PFSK-1 (cell line): ENCODE results near the gene RALGAPA2.

Source experiments
- POLR2AphosphoS5 ChIP-seq: IDR thresholded peaks from 2 replicates; pipeline ENCODE4 v1.6.1; 2012; ENCODE audit warnings: low read depth, mild to moderate bottlenecking, control low read depth, low read length, moderate library complexity
- SIN3A ChIP-seq: IDR thresholded peaks from 2 replicates; pipeline ENCODE4 v1.6.1; 2012; ENCODE audit warnings: mild to moderate bottlenecking, low read length, moderate library complexity, borderline replicate concordance; ENCODE audit not compliant: insufficient read depth
- TAF1 ChIP-seq: IDR thresholded peaks from 2 replicates; pipeline ENCODE4 v1.6.1; 2012; ENCODE audit warnings: low read length, control low read depth, borderline replicate concordance; ENCODE audit not compliant: insufficient read depth
- TF ChIP-seq, protein P1 (sequence below), 2 experiments: IDR thresholded peaks; 2 replicates each; pipeline versions ENCODE4 v1.6.1 to v1.8.0; 2011 to 2012; ENCODE audit warnings: low read depth in 2 of 2, low read length in 2 of 2, control low read depth in 1 of 2, inconsistent platforms in 1 of 2, mild to moderate bottlenecking in 1 of 2, moderate library complexity in 1 of 2; ENCODE audit not compliant: insufficient read depth in 1 of 2

DNA sequence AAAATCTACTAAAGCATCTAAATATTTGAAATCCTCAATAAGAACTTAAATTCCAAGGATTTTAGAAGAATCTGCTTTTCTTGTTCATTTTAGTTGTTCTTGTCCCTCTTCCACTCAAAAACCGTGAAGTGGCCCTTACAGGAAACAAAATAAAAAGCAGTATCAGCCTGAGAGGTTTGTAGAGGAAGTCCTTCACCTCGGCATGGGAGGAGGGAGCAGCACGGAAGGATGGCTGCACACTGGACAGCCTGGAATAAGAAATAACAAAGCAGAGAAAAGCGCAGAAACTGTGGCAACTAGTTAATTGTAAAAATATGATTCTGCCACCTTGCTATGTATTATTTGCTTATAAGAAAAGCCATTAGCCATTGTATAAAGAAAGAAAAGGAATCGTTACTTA, 46.1 kb downstream of the RALGAPA2 start:
- TF ChIP-seq POLR2AphosphoS5 (no peak), TAF1 (no peak), SIN3A (no peak)
- TF ChIP-seq, protein P1, sequence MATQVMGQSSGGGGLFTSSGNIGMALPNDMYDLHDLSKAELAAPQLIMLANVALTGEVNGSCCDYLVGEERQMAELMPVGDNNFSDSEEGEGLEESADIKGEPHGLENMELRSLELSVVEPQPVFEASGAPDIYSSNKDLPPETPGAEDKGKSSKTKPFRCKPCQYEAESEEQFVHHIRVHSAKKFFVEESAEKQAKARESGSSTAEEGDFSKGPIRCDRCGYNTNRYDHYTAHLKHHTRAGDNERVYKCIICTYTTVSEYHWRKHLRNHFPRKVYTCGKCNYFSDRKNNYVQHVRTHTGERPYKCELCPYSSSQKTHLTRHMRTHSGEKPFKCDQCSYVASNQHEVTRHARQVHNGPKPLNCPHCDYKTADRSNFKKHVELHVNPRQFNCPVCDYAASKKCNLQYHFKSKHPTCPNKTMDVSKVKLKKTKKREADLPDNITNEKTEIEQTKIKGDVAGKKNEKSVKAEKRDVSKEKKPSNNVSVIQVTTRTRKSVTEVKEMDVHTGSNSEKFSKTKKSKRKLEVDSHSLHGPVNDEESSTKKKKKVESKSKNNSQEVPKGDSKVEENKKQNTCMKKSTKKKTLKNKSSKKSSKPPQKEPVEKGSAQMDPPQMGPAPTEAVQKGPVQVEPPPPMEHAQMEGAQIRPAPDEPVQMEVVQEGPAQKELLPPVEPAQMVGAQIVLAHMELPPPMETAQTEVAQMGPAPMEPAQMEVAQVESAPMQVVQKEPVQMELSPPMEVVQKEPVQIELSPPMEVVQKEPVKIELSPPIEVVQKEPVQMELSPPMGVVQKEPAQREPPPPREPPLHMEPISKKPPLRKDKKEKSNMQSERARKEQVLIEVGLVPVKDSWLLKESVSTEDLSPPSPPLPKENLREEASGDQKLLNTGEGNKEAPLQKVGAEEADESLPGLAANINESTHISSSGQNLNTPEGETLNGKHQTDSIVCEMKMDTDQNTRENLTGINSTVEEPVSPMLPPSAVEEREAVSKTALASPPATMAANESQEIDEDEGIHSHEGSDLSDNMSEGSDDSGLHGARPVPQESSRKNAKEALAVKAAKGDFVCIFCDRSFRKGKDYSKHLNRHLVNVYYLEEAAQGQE (IDR thresholded peaks at IDR 0.05; ENCODE audit: insufficient read depth in 1 of 2, low read depth in 2 of 2, low read length in 2 of 2): no peak
